NB4 (cell line): ENCODE results near the gene DBI.

ENCODE experiments used
- DNase-seq: peaks from one replicate; pipeline ENCODE4 v3.0.0; 2010; ENCODE audit warnings: low read depth
- H3K4me3 ChIP-seq: one replicate; pipeline ENCODE4 v1.5.1; 2011; ENCODE audit warnings: mild to moderate bottlenecking, low read depth, low read length, moderate library complexity
- MYC ChIP-seq: IDR thresholded peaks from 2 replicates; pipeline ENCODE4 v1.6.1; 2011; ENCODE audit warnings: low read depth, low read length
- POLR2A ChIP-seq: IDR thresholded peaks from 2 replicates; pipeline ENCODE4 v1.6.1; 2011; ENCODE audit warnings: mild to moderate bottlenecking; ENCODE audit not compliant: insufficient read length; ENCODE audit errors: extremely low read depth
- TF ChIP-seq, protein P1 (sequence below): IDR thresholded peaks from one replicate; pipeline ENCODE4 v1.5.1; 2012; ENCODE audit warnings: low read depth, low read length
- TF ChIP-seq, protein P2 (sequence below): IDR thresholded peaks from 2 replicates; pipeline ENCODE4 v1.6.1; 2011; ENCODE audit warnings: low read depth, low read length

Gene DBI

DNA sequence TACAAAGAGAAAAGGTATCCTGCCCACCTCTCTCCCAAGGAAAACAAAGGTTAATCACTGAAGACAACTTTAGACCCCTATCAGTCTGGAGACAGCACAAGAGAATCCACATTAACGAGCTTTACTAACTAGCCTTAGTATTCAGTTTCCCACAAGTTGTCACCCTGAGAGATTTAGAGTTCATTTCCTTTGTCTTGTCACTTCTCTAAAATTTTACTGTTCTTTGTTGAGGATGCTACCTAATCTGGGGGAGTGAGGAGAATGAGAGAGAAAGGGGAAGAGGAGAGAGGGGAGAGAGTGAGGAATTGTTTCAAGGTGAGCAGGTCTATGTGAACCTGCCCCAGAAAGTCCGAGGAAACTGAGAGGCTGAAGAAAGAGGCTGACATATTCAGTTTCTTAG is 28.5 kb upstream of the DBI start:
- TF ChIP-seq, protein P1, sequence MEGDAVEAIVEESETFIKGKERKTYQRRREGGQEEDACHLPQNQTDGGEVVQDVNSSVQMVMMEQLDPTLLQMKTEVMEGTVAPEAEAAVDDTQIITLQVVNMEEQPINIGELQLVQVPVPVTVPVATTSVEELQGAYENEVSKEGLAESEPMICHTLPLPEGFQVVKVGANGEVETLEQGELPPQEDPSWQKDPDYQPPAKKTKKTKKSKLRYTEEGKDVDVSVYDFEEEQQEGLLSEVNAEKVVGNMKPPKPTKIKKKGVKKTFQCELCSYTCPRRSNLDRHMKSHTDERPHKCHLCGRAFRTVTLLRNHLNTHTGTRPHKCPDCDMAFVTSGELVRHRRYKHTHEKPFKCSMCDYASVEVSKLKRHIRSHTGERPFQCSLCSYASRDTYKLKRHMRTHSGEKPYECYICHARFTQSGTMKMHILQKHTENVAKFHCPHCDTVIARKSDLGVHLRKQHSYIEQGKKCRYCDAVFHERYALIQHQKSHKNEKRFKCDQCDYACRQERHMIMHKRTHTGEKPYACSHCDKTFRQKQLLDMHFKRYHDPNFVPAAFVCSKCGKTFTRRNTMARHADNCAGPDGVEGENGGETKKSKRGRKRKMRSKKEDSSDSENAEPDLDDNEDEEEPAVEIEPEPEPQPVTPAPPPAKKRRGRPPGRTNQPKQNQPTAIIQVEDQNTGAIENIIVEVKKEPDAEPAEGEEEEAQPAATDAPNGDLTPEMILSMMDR, result no peak
- TF ChIP-seq, protein P2, sequence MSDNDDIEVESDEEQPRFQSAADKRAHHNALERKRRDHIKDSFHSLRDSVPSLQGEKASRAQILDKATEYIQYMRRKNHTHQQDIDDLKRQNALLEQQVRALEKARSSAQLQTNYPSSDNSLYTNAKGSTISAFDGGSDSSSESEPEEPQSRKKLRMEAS, result no peak
- TF ChIP-seq POLR2A (no peak), MYC (no peak)
- peak; percentile 47 for DNase-seq
- no peak overlapping the region for H3K4me3 ChIP-seq

DNA sequence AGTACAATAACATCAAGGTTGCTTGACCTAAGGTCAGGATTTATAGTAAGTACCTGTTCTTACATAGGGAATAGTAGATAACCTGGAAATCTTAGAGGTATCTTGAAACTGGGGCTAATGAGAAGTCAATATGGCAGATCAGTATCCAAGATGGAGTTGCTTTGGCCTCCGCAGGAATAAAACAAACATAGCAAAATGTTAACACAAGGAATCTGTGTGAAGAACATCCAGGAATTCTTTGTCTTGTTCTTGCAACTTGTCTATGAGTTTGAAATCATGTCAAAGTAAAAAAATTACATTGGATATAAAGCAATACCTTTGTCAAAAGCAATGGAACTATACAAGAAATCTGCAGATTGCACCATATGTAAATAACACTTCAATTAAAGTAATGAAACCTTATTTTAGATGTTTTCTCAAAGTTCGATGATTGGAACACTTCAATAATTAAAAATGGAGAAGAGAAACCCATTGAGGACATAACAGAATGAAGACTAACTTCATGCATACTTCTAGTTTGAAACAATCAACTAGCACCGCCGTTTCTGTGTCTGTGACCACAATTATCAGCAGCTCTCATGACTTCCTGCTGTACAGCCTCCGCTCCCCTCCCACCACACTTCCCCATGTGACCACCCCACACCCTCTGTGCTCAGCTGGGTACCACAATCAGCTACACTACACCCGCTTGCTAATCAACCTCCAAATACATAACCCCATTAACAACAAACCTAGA is 27.8 kb upstream of the DBI start:
- TF ChIP-seq, protein P1, result no peak
- TF ChIP-seq, protein P2, result peak; percentile 77
- no peak for TF ChIP-seq POLR2A
- 0 out of 2 replicates have a peak, but pooled peaks have one; percentile 38 for TF ChIP-seq MYC
- no peak overlapping the region for H3K4me3 ChIP-seq
- DNase-seq, result peak; percentile 88

DNA sequence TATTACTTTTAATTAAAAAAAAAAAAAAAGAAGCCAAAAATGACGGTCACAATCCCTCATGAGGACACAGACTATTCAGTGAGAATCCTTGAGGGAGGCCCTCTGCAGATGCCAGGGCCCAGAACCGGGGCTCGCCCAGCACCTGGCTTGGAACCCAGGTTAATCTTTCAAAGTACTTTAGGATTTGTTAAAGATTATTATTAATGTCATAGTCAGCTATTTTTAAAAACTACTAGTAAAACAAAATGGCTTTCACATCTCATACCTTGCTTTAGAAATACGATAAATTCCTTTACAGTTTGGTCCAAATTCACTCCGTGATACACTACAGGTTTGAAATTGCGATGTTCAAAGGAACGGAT is 27.2 kb upstream of the DBI start:
- no peak for DNase-seq
- no peak overlapping the region for H3K4me3 ChIP-seq
- TF ChIP-seq MYC (no peak), POLR2A (no peak)
- TF ChIP-seq, protein P1, result no peak
- TF ChIP-seq, protein P2, result no peak

DNA sequence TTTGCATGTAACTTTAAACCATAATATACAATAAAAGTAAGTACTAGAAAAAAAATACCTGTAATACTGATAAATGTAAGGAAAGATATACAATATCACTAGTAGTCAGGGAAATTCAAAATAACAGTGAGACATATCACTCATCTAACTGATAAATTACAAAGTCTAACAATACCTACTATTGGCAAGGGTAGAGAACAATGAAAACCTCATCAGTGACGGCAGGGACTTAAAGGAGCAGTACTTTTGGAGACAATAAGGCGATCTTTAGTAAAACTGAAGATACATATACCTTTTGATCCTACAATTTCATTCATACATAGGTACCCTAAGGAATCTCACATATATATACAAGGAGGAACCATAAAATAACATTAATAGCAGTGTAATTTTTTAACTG is 25.1 kb upstream of the DBI start:
- no peak overlapping the region for H3K4me3 ChIP-seq
- TF ChIP-seq POLR2A, result no peak
- no peak for TF ChIP-seq MYC
- TF ChIP-seq, protein P2, result no peak
- TF ChIP-seq, protein P1, result no peak
- no peak for DNase-seq

DNA sequence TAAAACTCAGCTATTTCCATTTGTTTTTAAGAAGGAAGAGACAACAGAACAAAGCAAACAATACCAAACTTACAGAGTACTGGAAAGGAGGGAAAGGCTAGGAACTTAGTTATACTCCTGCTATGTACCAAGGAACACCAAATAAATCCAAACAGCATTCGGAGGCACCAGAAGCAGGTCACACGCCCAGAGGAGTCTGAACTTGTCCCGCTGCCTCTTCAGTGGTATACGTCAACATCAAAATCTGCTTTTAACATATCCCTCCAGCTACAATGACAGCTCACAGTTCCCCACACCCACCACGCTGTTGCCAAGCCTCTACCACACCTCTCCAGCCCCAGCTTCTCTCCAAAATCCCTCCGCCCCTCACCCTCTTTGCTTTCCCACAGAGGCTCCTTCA is 17.5 kb upstream of the DBI start:
- TF ChIP-seq POLR2A (no peak), MYC (no peak)
- TF ChIP-seq, protein P1, result no peak
- TF ChIP-seq, protein P2, result no peak
- DNase-seq, result no peak
- no peak overlapping the region for H3K4me3 ChIP-seq
